Cardiac septum (tissue), 1 donor: ENCODE data around the gene GTF3C4. TPM values are rescaled to one million over a fixed set of nuclear protein-coding genes. Genes with fewer than 3 reads are reported as not detected.

Experiments
- DNase-seq: peaks from one replicate; pipeline ENCODE4 v3.0.0-alpha.2; 2020; ENCODE audit warnings: low spot score
- intact Hi-C: fragments of 100-400 bp; cut with DNase I; formaldehyde crosslinking; loops from one replicate; pipeline ENCODE4 v1.14.0; 2022
- long read RNA-seq: library from polyadenylated mRNA; unstranded; transcript quantifications from one replicate; pipeline ENCODE4 v2.0.0, GENCODE V29; 2021
- total RNA-seq: library from RNA; stranded (reverse); fragmentation: NEBNext Ultra II Directional; extraction: Animal tissue kit (Norgen Biotek cat#: 25700); gene quantifications from one replicate; pipeline ENCODE4 v1.2.1, GENCODE V29; 2021
- donor health status: DM: no; HTN: no; CAD: no.

Gene GTF3C4
- total RNA-seq: 8.5 TPM
- long read RNA-seq, full-length matches to known transcripts: 13 of 15 reads
- long read RNA-seq, partial matches to known transcripts: 1 of 15 reads
- long read RNA-seq, other reads (novel, unspliced or antisense): 1 of 15 reads

- intact Hi-C loops: loop anchor here (5.0 to 10.0 kb wide), 2 partner anchors 207 to 266 kb away; partner anchors contain the start of genes AK8, SPACA9 and TTF1
- DNase-seq: no peak
Measured at GRCh38 chr9:132670457-132671391, at the start of gene GTF3C4. TSS of gene GTF3C4 (plus strand) at chr9:132670464. CDS start at chr9:132670599, 135 bp downstream.

- intact Hi-C loops: no loop called here
- peak; percentile 29 for DNase-seq
Measured at GRCh38 chr9:132622159-132622558, 48.1 kb upstream of the GTF3C4 start.

GRCh38 chr9:132626285-132626684, 44.0 kb upstream of the GTF3C4 start:
- DNase-seq: no peak
- intact Hi-C loops: no loop called here

- intact Hi-C loops: no loop called here
Measured at GRCh38 chr9:132627106-132627505, 43.2 kb upstream of the GTF3C4 start.

GRCh38 chr9:132627594-132627993, 42.7 kb upstream of the GTF3C4 start:
- intact Hi-C loops: no loop called here
- DNase-seq: no peak

More at GRCh38 chr9:132627106-132627505, 43.2 kb upstream of the GTF3C4 start:
- no peak for DNase-seq

GRCh38 chr9:132628746-132629145, 41.5 kb upstream of the GTF3C4 start:
- intact Hi-C loops: no loop called here
- DNase-seq: no peak

GRCh38 chr9:132630116-132630515, 40.1 kb upstream of the GTF3C4 start:
- no peak for DNase-seq
- intact Hi-C loops: no loop called here

GRCh38 chr9:132630811-132631210, 39.5 kb upstream of the GTF3C4 start:
- no peak for DNase-seq
- intact Hi-C loops: no loop called here

GRCh38 chr9:132631280-132631679, 39.0 kb upstream of the GTF3C4 start:
- no peak for DNase-seq
- intact Hi-C loops: no loop called here

- intact Hi-C loops: no loop called here
- DNase-seq: no peak
Measured at GRCh38 chr9:132631685-132632084, 38.6 kb upstream of the GTF3C4 start.

- intact Hi-C loops: no loop called here
- DNase-seq: no peak
Measured at GRCh38 chr9:132632413-132633129, 37.7 kb upstream of the GTF3C4 start.

GRCh38 chr9:132634327-132634726, 35.9 kb upstream of the GTF3C4 start:
- intact Hi-C loops: no loop called here
- no peak for DNase-seq

GRCh38 chr9:132637351-132637750, 32.9 kb upstream of the GTF3C4 start:
- no peak for DNase-seq
- intact Hi-C loops: no loop called here

GRCh38 chr9:132637801-132638200, 32.5 kb upstream of the GTF3C4 start:
- DNase-seq: no peak
- intact Hi-C loops: no loop called here

GRCh38 chr9:132638240-132638639, 32.0 kb upstream of the GTF3C4 start:
- intact Hi-C loops: no loop called here
- DNase-seq: no peak

GRCh38 chr9:132639322-132639721, 30.9 kb upstream of the GTF3C4 start:
- DNase-seq: no peak
- intact Hi-C loops: no loop called here

- intact Hi-C loops: no loop called here
- DNase-seq: no peak
Measured at GRCh38 chr9:132641216-132641615, 29.0 kb upstream of the GTF3C4 start.

- DNase-seq: no peak
- intact Hi-C loops: no loop called here
Measured at GRCh38 chr9:132644251-132644650, 26.0 kb upstream of the GTF3C4 start.

- no peak for DNase-seq
- intact Hi-C loops: no loop called here
Measured at GRCh38 chr9:132645306-132645705, 25.0 kb upstream of the GTF3C4 start.

- DNase-seq: no peak
- intact Hi-C loops: no loop called here
Measured at GRCh38 chr9:132645711-132646110, 24.6 kb upstream of the GTF3C4 start.
